A549 (cell line): ENCODE measurements around the gene MBP.

Experiments used
- BHLHE40 ChIP-seq: IDR thresholded peaks from 2 replicates; pipeline ENCODE4 v1.6.1; 2012; ENCODE audit warnings: low read depth, low read length, inconsistent platforms
- CBX2 ChIP-seq: fragments of 200-600 bp; sonication (generic); IDR thresholded peaks from 2 replicates; pipeline ENCODE4 v1.6.1; 2016; ENCODE audit warnings: low read depth, mild to moderate bottlenecking, borderline replicate concordance
- CEBPB ChIP-seq, 2 experiments: fragments of >200 bp in 1 of 2; sonication (Bioruptor Twin) in 1 of 2; formaldehyde crosslinking in 1 of 2; IDR thresholded peaks; 2 replicates each; pipeline ENCODE4 v1.6.1; 2012 to 2016
- CTCF ChIP-seq: fragments of >200 bp; sonication (Bioruptor Twin); formaldehyde crosslinking; IDR thresholded peaks from 3 replicates; pipeline ENCODE4 v1.5.1; 2016
- ESRRA ChIP-seq: fragments of 150-350 bp; IDR thresholded peaks from 2 replicates; pipeline ENCODE4 v1.6.1; 2014; ENCODE audit warnings: mild to moderate bottlenecking, low read length, borderline replicate concordance
- FOSB ChIP-seq: fragments of 250-450 bp; sonication (Bioruptor Pico); IDR thresholded peaks from 2 replicates; pipeline ENCODE4 v1.5.0; 2020; ENCODE audit warnings: mild to moderate bottlenecking, moderate library complexity
- FOXS1 ChIP-seq: fragments of 250-450 bp; sonication (Bioruptor Pico); IDR thresholded peaks from 2 replicates; pipeline ENCODE4 v1.5.0; 2020; ENCODE audit warnings: mild to moderate bottlenecking, moderate library complexity
- HMGXB4 ChIP-seq: fragments of 250-450 bp; sonication (Bioruptor Pico); IDR thresholded peaks from 2 replicates; pipeline ENCODE4 v1.5.0; 2021; ENCODE audit warnings: mild to moderate bottlenecking, moderate library complexity, borderline replicate concordance
- KDM5A ChIP-seq: fragments of 200-600 bp; sonication (generic); IDR thresholded peaks from 2 replicates; pipeline ENCODE4 v1.6.1; 2016; ENCODE audit warnings: antibody characterized with exemption, mild to moderate bottlenecking
- MAFK ChIP-seq: fragments of 450-650 bp; IDR thresholded peaks from 2 replicates; pipeline ENCODE4 v1.6.1; 2014; ENCODE audit not compliant: partially characterized antibody
- NPAS2 ChIP-seq: fragments of 250-450 bp; sonication (Bioruptor Pico); IDR thresholded peaks from 2 replicates; pipeline ENCODE4 v1.8.0; 2022; ENCODE audit warnings: mild to moderate bottlenecking, moderate library complexity, borderline replicate concordance
- PBX3 ChIP-seq: IDR thresholded peaks from 2 replicates; pipeline ENCODE4 v1.6.1; 2012
- RAD21 ChIP-seq, 2 experiments: fragments of >200 bp in 1 of 2; sonication (Bioruptor Twin) in 1 of 2; formaldehyde crosslinking in 1 of 2; IDR thresholded peaks in 1 of 2; conservative IDR thresholded peaks in 1 of 2; 2 replicates in 1 of 2; 3 replicates in 1 of 2; pipeline ENCODE4 v1.6.1; 2012 to 2018; ENCODE audit warnings: inconsistent platforms in 1 of 2
- RFX5 ChIP-seq: fragments of 450-650 bp; IDR thresholded peaks from 2 replicates; pipeline ENCODE4 v1.7.1; 2014; ENCODE audit warnings: antibody characterized with exemption, mild to moderate bottlenecking, moderate library complexity

- no peak for TF ChIP-seq CTCF
- TF ChIP-seq NPAS2 (CRISPR knock-in tag): no peak
- TF ChIP-seq RFX5: no peak
- peak; percentile 4 for TF ChIP-seq MAFK
- TF ChIP-seq BHLHE40: no peak
- TF ChIP-seq PBX3: no peak
- TF ChIP-seq CBX2: no peak
- no peak for TF ChIP-seq FOSB (CRISPR knock-in tag)
- no peak for TF ChIP-seq HMGXB4
- TF ChIP-seq KDM5A: no peak
- TF ChIP-seq FOXS1 (CRISPR knock-in tag): no peak
- no peak for TF ChIP-seq ESRRA
- TF ChIP-seq CEBPB (IDR thresholded peaks at IDR 0.05): no peak
- TF ChIP-seq RAD21 (conservative IDR thresholded peaks at IDR 0.05 in 1 of 2, IDR thresholded peaks at IDR 0.05 in 1 of 2): no peak
These were observed 143.5 kb downstream of the MBP start for GRCh38 chr18:76988827-76989646.
